Transverse colon (tissue), 3 donors: ENCODE measurements around the gene NR1H2.

Experiments
- CTCF ChIP-seq, 5 experiments: fragments of 200-600 bp in 3 of 5; fragments of 450-650 bp in 2 of 5; sonication (generic) in 3 of 5; IDR thresholded peaks; 1 replicate in 2 of 5; 2 replicates in 3 of 5; pipeline ENCODE4 v1.5.1; 2016 to 2017; ENCODE audit warnings: antibody characterized with exemption in 5 of 5, inconsistent platforms in 3 of 5, mild to moderate bottlenecking in 2 of 5, moderate library complexity in 1 of 5
- EP300 ChIP-seq: sonication (generic); formaldehyde crosslinking; IDR thresholded peaks from one replicate; pipeline ENCODE4 v1.6.1; 2017; ENCODE audit warnings: antibody characterized with exemption, low read depth
- POLR2A ChIP-seq: fragments of 450-650 bp; IDR thresholded peaks from one replicate; pipeline ENCODE4 v1.6.1; 2016; ENCODE audit warnings: antibody characterized with exemption, mild to moderate bottlenecking, moderate library complexity

- TF ChIP-seq CTCF (IDR thresholded peaks at IDR 0.05) = no peak
- no peak for TF ChIP-seq POLR2A
- TF ChIP-seq EP300 = no peak
Measured at GRCh38 chr19:50362030-50362412, 14.2 kb upstream of the NR1H2 start.
